C4-2B (cell line): ENCODE data around the gene GPHN.

Source experiments
- CTCF ChIP-seq: fragments of 450-650 bp; conservative IDR thresholded peaks from 2 replicates; pipeline ENCODE4 v1.5.1; 2017; ENCODE audit warnings: mild to moderate bottlenecking
- ZFX ChIP-seq: fragments of 450-650 bp; IDR thresholded peaks from 2 replicates; pipeline ENCODE4 v1.6.1; 2017

- TF ChIP-seq CTCF (no peak), ZFX (no peak)
Measured at GRCh38 chr14:66601932-66602578, 94.1 kb downstream of the GPHN start.
